Measurements from ENCODE around the gene CFAP46. TPM values are rescaled to one million over a fixed set of nuclear protein-coding genes. Genes with fewer than 3 reads are reported as not detected.

The CFAP46 gene
- polyA plus RNA-seq, 3 donors, result 0.07 TPM; not detected in 2

DNA sequence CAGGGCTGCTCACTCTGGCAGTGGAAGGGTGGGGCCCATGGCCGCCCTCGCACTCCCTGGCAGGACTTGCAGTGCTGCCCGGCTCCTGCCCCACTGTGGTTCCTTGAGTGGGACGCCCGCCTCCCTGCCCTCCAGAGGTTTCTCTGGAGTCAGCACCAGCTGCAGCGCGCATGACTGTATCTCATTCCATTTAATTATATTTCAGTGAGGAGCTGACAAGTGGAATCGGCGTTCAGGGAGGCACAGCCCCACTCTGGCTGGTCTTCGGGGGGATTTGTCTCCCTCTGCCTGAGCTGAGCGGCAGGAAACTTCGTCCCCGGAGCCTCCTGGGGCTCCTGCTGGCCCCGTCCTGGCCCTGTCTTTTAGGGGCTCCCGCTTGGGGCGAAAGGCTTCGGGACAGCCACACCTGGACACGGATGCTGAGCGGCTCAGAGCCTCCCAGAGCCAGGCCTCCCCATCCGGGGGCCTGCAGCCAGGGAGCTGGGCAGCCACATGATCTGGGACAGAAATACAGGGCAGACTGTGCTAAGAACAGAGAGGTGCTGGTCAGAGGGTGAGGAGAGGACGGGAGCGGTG lies 81.2 kb downstream of the CFAP46 start:
- DNase-seq, result no peak
- Histone ChIP-seq H3K9ac (ENCODE audit: insufficient read depth, low read length, poor library complexity, severe bottlenecking) (no peak overlapping the region), H3K27ac (ENCODE audit: low read depth in 1 of 2, low read length in 2 of 2) (no peak overlapping the region), H3K79me2 (ENCODE audit: insufficient read depth, low read length) (no peaks in the 10 kb centered on the region), H3K27me3 (ENCODE audit: control insufficient read depth in 2 of 2, insufficient read depth in 2 of 2, low read length in 2 of 2) (no peaks in the 10 kb centered on the region), H3K36me3 (replicated peaks in 1 of 2; ENCODE audit: control insufficient read depth in 1 of 2, insufficient read depth in 2 of 2, low read length in 2 of 2) (no peaks in the 10 kb centered on the region), H3K9me3 (replicated peaks in 1 of 2; ENCODE audit: control insufficient read depth in 1 of 2, insufficient read depth in 1 of 2, low read length in 2 of 2) (peaks cover 0 to 6% of the 10 kb centered on the region in 2 donors), H4K20me1 (ENCODE audit: insufficient read depth, low read length) (no peaks in the 10 kb centered on the region), H2AFZ (ENCODE audit: insufficient read depth, low read depth, low read length, poor library complexity, severe bottlenecking) (no peak overlapping the region), H3K4me3 (replicated peaks in 1 of 3; ENCODE audit: low read depth in 2 of 3, low read length in 3 of 3) (no peak overlapping the region), H3K4me1 (ENCODE audit: control insufficient read depth in 1 of 2, insufficient read depth in 2 of 2, low read length in 2 of 2) (no peaks in the 10 kb centered on the region), H3K4me2 (replicated peaks; ENCODE audit: extremely low read depth, low read length, poor library complexity, severe bottlenecking) (no peak overlapping the region)
- WGBS (ENCODE audit: insufficient coverage), result 97% methylated on average over 20 of the region's 22 CpGs
- intact Hi-C loops (cut with micrococcal nuclease), result no loop called here
- H3K27ac Mint-ChIP-seq, result no peak overlapping the region
- H3K4me1 Mint-ChIP-seq, result peaks cover 4% of the 10 kb centered on the region
- peaks cover 0 to 12% (median 2%) of the 10 kb centered on the region in 7 donors for H3K9me3 Mint-ChIP-seq
- no peak overlapping the region for H3K4me3 Mint-ChIP-seq
- no peaks in the 10 kb centered on the region for H3K36me3 Mint-ChIP-seq
- TF ChIP-seq, protein P1, sequence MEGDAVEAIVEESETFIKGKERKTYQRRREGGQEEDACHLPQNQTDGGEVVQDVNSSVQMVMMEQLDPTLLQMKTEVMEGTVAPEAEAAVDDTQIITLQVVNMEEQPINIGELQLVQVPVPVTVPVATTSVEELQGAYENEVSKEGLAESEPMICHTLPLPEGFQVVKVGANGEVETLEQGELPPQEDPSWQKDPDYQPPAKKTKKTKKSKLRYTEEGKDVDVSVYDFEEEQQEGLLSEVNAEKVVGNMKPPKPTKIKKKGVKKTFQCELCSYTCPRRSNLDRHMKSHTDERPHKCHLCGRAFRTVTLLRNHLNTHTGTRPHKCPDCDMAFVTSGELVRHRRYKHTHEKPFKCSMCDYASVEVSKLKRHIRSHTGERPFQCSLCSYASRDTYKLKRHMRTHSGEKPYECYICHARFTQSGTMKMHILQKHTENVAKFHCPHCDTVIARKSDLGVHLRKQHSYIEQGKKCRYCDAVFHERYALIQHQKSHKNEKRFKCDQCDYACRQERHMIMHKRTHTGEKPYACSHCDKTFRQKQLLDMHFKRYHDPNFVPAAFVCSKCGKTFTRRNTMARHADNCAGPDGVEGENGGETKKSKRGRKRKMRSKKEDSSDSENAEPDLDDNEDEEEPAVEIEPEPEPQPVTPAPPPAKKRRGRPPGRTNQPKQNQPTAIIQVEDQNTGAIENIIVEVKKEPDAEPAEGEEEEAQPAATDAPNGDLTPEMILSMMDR (IDR thresholded peaks at IDR 0.05), result no peak
- peaks cover 2 to 19% (median 4%) of the 10 kb centered on the region in 3 donors for H3K27me3 Mint-ChIP-seq (ENCODE audit: low read depth in 3 of 3)

DNA sequence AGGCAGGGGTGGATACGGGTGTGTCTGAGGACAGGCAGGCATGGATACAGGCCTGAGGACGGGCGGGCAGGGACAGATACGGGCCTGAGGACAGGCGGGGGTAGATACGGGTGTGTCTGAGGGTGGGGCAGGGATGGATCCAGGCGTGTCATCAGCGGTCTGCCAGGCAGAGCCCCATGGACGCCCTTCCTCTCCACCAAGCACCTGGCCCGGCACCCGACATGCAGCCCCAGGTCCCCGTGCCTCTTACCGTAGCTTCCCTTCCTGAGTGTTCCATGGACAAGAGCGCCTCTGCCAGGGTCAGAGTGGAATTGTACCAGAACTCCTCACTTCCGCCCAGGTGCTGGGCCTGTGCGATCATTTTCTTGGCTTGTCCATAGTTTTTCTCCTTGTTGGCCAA lies 81.8 kb downstream of the CFAP46 start:
- Histone ChIP-seq H3K9me3 (replicated peaks in 1 of 2; ENCODE audit: control insufficient read depth in 1 of 2, insufficient read depth in 1 of 2, low read length in 2 of 2) (peaks cover 0 to 10% of the 10 kb centered on the region in 2 donors), H3K27ac (ENCODE audit: low read depth in 1 of 2, low read length in 2 of 2) (no peak overlapping the region), H3K4me2 (replicated peaks; ENCODE audit: extremely low read depth, low read length, poor library complexity, severe bottlenecking) (no peak overlapping the region), H3K36me3 (replicated peaks in 1 of 2; ENCODE audit: control insufficient read depth in 1 of 2, insufficient read depth in 2 of 2, low read length in 2 of 2) (no peaks in the 10 kb centered on the region), H2AFZ (ENCODE audit: insufficient read depth, low read depth, low read length, poor library complexity, severe bottlenecking) (no peak overlapping the region), H3K4me3 (replicated peaks in 1 of 3; ENCODE audit: low read depth in 2 of 3, low read length in 3 of 3) (no peak overlapping the region), H3K27me3 (ENCODE audit: control insufficient read depth in 2 of 2, insufficient read depth in 2 of 2, low read length in 2 of 2) (no peaks in the 10 kb centered on the region), H3K4me1 (ENCODE audit: control insufficient read depth in 1 of 2, insufficient read depth in 2 of 2, low read length in 2 of 2) (no peaks in the 10 kb centered on the region), H3K9ac (ENCODE audit: insufficient read depth, low read length, poor library complexity, severe bottlenecking) (no peak overlapping the region), H3K79me2 (ENCODE audit: insufficient read depth, low read length) (no peaks in the 10 kb centered on the region), H4K20me1 (ENCODE audit: insufficient read depth, low read length) (no peaks in the 10 kb centered on the region)
- Mint-ChIP-seq H3K27ac (peak overlapping the region in 1 of 7 donors; percentile 73), H3K36me3 (no peaks in the 10 kb centered on the region), H3K4me1 (peaks cover 4% of the 10 kb centered on the region), H3K9me3 (peaks cover 0 to 17% (median 2%) of the 10 kb centered on the region in 7 donors), H3K4me3 (no peak overlapping the region), H3K27me3 (ENCODE audit: low read depth in 3 of 3) (peaks cover 2 to 20% (median 4%) of the 10 kb centered on the region in 3 donors)
- intact Hi-C loops (cut with micrococcal nuclease), result no loop called here
- WGBS (ENCODE audit: insufficient coverage), result 97% methylated on average over 8 of the region's 16 CpGs
- TF ChIP-seq, protein P1 (IDR thresholded peaks at IDR 0.05), result no peak
- DNase-seq, result no peak

All from CD14-positive monocyte (primary cell).